ENCODE data around the gene PGAP2.
"Not testable (repeated sequence)": the region's sequence is repeated elsewhere in the genome, so short reads cannot be mapped to it uniquely, and the experiment has no call there.

- TF ChIP-seq, protein P1, sequence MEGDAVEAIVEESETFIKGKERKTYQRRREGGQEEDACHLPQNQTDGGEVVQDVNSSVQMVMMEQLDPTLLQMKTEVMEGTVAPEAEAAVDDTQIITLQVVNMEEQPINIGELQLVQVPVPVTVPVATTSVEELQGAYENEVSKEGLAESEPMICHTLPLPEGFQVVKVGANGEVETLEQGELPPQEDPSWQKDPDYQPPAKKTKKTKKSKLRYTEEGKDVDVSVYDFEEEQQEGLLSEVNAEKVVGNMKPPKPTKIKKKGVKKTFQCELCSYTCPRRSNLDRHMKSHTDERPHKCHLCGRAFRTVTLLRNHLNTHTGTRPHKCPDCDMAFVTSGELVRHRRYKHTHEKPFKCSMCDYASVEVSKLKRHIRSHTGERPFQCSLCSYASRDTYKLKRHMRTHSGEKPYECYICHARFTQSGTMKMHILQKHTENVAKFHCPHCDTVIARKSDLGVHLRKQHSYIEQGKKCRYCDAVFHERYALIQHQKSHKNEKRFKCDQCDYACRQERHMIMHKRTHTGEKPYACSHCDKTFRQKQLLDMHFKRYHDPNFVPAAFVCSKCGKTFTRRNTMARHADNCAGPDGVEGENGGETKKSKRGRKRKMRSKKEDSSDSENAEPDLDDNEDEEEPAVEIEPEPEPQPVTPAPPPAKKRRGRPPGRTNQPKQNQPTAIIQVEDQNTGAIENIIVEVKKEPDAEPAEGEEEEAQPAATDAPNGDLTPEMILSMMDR (IDR thresholded peaks at IDR 0.05) = not testable (repeated sequence)
- TF ChIP-seq POLR2AphosphoS5 (IDR thresholded peaks at IDR 0.05; ENCODE audit: low read depth, low read length) = not testable (repeated sequence)
These were observed 52.6 kb downstream of the PGAP2 start for GRCh38 chr11:3860898-3861393.

Data from Panc1 (cell line).